AG04449 (cell line): ENCODE data around the gene DHH.
A peak's percentile ranks its signal among the peaks of the same experiment; 100 is the strongest.

Source experiments
- CTCF ChIA-PET: fragments of 350-600 bp; formaldehyde crosslinking; extraction: SDS; loops from one replicate; lab custom pipeline; 2021; ENCODE audit warnings: antibody characterized with exemption; lab: Yijun Ruan, JAX
- POLR2A ChIA-PET: fragments of 400-600, 350-600 bp; formaldehyde crosslinking; extraction: SDS; loops from one replicate; lab custom pipeline; 2020; ENCODE audit warnings: antibody characterized with exemption, inconsistent platforms; lab: Yijun Ruan, JAX
- DNase-seq: peaks from one replicate; pipeline ENCODE4 v3.0.0-alpha.2; 2010; ENCODE audit warnings: low read depth, low spot score
- H3K4me3 ChIP-seq: 2 replicates; pipeline ENCODE4 v1.5.1; 2011; ENCODE audit warnings: low read depth, mild to moderate bottlenecking, control low read depth, low read length
- CTCF ChIP-seq: IDR thresholded peaks from one replicate; pipeline ENCODE4 v1.5.1; 2011; ENCODE audit warnings: mild to moderate bottlenecking, moderate library complexity, low read length, control low read depth, inconsistent platforms; ENCODE audit not compliant: insufficient read depth; ENCODE audit errors: missing control alignments

The DHH gene

DNA sequence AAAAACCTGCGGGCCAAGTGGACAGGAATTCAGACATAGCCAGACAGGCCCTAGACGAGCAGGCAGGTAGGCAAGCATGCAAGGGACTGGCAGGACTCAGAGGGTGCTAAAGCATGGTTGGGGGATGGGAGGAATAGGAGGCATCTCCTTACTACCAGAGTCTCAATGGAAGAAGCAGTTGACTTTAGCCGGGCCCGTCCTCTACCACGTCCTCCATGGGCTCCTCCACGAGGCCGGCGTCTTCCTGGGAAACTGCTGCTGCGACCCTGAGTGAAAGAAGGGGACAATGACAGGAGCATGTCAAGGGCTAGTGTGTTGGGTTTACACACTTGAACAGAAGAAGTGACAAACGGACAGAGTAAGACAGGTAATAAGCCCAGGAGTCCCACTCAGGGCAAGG lies 45.6 kb downstream of the DHH start:
- DNase-seq = no peak
- no peak for TF ChIP-seq CTCF
- H3K4me3 ChIP-seq = no peak overlapping the region
- POLR2A ChIA-PET = interaction anchor here (0.7 kb wide), 1 partner anchor 82 kb away, joined by 3 read pairs; no protein-coding TSS in a partner anchor
- CTCF ChIA-PET = interaction anchor here (0.7 to 7.4 kb wide), 7 partner anchors 9 to 72 kb away, joined by 3 to 68 read pairs (median 3); no protein-coding TSS in a partner anchor

DNA sequence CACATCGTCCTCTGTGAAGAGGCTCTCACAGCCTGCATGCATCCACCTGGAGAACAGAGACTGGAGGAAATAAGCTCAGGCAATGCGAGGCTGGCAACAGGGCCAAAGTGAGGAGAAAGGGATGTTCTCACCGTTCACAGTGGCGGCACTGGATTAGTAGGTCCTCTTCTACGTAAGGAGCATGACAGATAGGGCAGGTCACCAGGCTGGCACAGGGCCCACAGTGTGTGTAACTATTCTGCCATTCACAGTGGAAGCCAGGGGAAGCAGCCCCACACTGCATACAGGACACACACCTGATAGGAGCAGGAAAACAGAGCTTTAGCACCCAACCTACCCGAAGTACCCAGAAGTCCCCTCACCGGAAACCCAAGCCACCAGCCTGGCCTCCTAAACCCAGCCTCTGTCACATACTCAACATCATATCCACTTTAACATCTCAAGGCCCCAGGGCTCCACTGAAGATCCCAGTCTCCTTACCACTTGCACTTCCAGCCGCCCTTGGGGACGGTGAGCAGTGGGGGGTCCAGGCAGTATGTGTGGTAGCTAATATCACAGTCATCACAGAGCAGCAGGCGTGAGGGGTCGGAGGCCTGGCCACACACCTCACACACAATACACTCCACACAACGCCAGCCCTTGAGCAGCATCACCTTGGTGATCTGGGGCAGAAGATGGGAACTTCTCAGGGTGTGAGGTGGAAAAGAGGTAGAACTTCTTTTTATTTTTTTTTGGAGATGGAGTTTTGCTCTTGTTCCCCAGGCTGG lies 48.3 kb downstream of the DHH start:
- DNase-seq = no peak
- CTCF ChIA-PET = interaction anchor here (0.8 to 7.4 kb wide), 7 partner anchors 10 to 67 kb away, joined by 3 to 68 read pairs (median 17); partner anchors contain the start of gene RHEBL1
- POLR2A ChIA-PET = no interaction called here
- no peak for TF ChIP-seq CTCF
- no peak overlapping the region for H3K4me3 ChIP-seq

GRCh38 chr12:49044660-49045059 lies 49.9 kb downstream of the DHH start:
- CTCF ChIA-PET = interaction anchor here (2.1 to 7.4 kb wide), 6 partner anchors 8 to 24 kb away, joined by 5 to 68 read pairs (median 32); no protein-coding TSS in a partner anchor
- POLR2A ChIA-PET = no interaction called here
- no peak for TF ChIP-seq CTCF
- no peak for DNase-seq
- no peak overlapping the region for H3K4me3 ChIP-seq

DNA sequence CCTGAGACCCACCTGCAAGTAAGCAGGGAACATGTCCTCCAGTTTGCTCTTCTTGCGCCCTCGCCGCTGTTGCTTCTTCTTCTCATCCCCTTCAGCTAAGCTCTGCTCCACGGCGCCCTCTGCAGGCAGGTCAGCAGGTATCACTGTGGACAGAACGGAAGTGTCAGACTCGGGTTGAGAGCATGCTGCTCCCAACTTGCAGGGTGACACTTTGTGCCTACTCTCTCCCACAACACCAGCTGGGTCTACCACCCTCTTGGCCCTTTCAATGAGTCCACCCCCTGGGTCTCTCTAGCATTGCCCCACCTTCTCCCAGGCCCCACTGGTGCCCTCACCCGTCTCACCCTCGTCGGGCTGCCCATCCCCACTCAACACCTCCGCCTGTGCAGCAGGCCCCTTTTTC lies 50.7 kb downstream of the DHH start:
- no peak for DNase-seq
- CTCF ChIA-PET = interaction anchor here (0.6 to 7.4 kb wide), 14 partner anchors 7 to 59 kb away, joined by 3 to 68 read pairs (median 4); partner anchors contain the start of gene KMT2D
- no peak overlapping the region for H3K4me3 ChIP-seq
- POLR2A ChIA-PET = interaction anchor here (1.1 kb wide), 1 partner anchor 29 kb away, joined by 3 read pairs; no protein-coding TSS in a partner anchor
- TF ChIP-seq CTCF = peak; percentile 76

DNA sequence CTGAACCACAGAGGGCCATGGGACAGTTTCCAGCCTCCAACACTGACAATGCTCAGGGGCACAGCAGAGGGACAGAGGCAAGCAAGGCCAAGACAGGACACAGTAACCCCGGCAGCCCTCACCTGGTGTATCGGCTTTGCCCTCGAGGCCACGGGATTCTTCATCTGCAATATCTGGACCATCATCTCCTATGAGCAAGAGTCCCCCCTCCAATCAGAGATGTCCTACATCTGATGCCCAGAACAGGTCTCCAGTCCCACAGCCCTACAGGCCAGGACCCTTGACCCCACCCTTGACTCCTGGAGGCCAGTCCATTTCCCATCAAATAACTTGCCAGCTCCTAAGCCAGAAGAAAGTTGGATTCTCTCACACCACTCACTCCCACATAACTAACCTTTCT lies 51.4 kb downstream of the DHH start:
- H3K4me3 ChIP-seq = no peak overlapping the region
- TF ChIP-seq CTCF = no peak
- POLR2A ChIA-PET = interaction anchor here (1.1 kb wide), 1 partner anchor 29 kb away, joined by 3 read pairs; no protein-coding TSS in a partner anchor
- CTCF ChIA-PET = interaction anchor here (0.8 to 7.4 kb wide), 12 partner anchors 7 to 60 kb away, joined by 3 to 68 read pairs (median 6); partner anchors contain the start of gene KMT2D
- DNase-seq = no peak
